Measurements from ENCODE around the gene PRRX2. TPM values are rescaled to one million over a fixed set of nuclear protein-coding genes. Genes with fewer than 3 reads are reported as not detected.

PRRX2 gene
- total RNA-seq, 2 donors from 2014 or later: 3.3 to 6.1 TPM

- Mint-ChIP-seq H3K36me3 (ENCODE audit: insufficient read depth in 2 of 2) (no peaks in the 10 kb centered on the region), H3K9me3 (no peaks in the 10 kb centered on the region), H3K4me1 (ENCODE audit: low read depth) (peaks cover 4% of the 10 kb centered on the region), H3K27ac (no peak overlapping the region), H3K27me3 (ENCODE audit: low read depth) (peaks cover 12% of the 10 kb centered on the region), H3K4me3 (peak overlapping the region in 1 of 2 donors; percentile 6)
- ATAC-seq (replicated peaks in 1 of 2) (no peak), DNase-seq (no peak)
Observed at GRCh38 chr9:129667378-129667777, 1.9 kb downstream of the PRRX2 start.

- ATAC-seq (replicated peaks in 1 of 2) (no peak), DNase-seq (no peak)
- Mint-ChIP-seq H3K4me1 (ENCODE audit: low read depth) (peaks cover 4% of the 10 kb centered on the region), H3K27me3 (ENCODE audit: low read depth) (peaks cover 12% of the 10 kb centered on the region), H3K36me3 (ENCODE audit: insufficient read depth in 2 of 2) (no peaks in the 10 kb centered on the region), H3K4me3 (no peak overlapping the region), H3K27ac (no peak overlapping the region), H3K9me3 (no peaks in the 10 kb centered on the region)
Observed at GRCh38 chr9:129667850-129668249, 2.4 kb downstream of the PRRX2 start.

GRCh38 chr9:129669141-129669718 is 3.8 kb downstream of the PRRX2 start:
- no peak for DNase-seq
- H3K36me3 Mint-ChIP-seq (ENCODE audit: insufficient read depth in 2 of 2): no peaks in the 10 kb centered on the region
- no peak for ATAC-seq (replicated peaks in 1 of 2)
- peaks cover 4% of the 10 kb centered on the region for H3K4me1 Mint-ChIP-seq (ENCODE audit: low read depth)
- peaks cover 12% of the 10 kb centered on the region for H3K27me3 Mint-ChIP-seq (ENCODE audit: low read depth)
- no peak overlapping the region for H3K27ac Mint-ChIP-seq
- H3K9me3 Mint-ChIP-seq: no peaks in the 10 kb centered on the region
- H3K4me3 Mint-ChIP-seq: no peak overlapping the region

- Mint-ChIP-seq H3K4me3 (no peak overlapping the region), H3K9me3 (no peaks in the 10 kb centered on the region), H3K36me3 (ENCODE audit: insufficient read depth in 2 of 2) (no peaks in the 10 kb centered on the region), H3K27me3 (ENCODE audit: low read depth) (peaks cover 8% of the 10 kb centered on the region), H3K27ac (no peak overlapping the region), H3K4me1 (ENCODE audit: low read depth) (peaks cover 4% of the 10 kb centered on the region)
- ATAC-seq (replicated peaks in 1 of 2) (no peak), DNase-seq (no peak)
Observed at GRCh38 chr9:129669946-129670345, 4.5 kb downstream of the PRRX2 start.

- ATAC-seq (replicated peaks in 1 of 2): no peak
- no peaks in the 10 kb centered on the region for H3K36me3 Mint-ChIP-seq (ENCODE audit: insufficient read depth in 2 of 2)
Observed at GRCh38 chr9:129671065-129671464, 5.6 kb downstream of the PRRX2 start.

GRCh38 chr9:129671519-129671918 is 6.1 kb downstream of the PRRX2 start:
- Mint-ChIP-seq H3K27me3 (ENCODE audit: low read depth) (peaks cover 8% of the 10 kb centered on the region), H3K36me3 (ENCODE audit: insufficient read depth in 2 of 2) (no peaks in the 10 kb centered on the region), H3K9me3 (no peaks in the 10 kb centered on the region), H3K4me3 (no peak overlapping the region), H3K4me1 (ENCODE audit: low read depth) (peaks cover 4% of the 10 kb centered on the region), H3K27ac (no peak overlapping the region)
- DNase-seq (peak in 1 of 2 donors; percentile 46), ATAC-seq (replicated peaks in 1 of 2) (peak; percentile 60 to 82)

More at GRCh38 chr9:129671065-129671464, 5.6 kb downstream of the PRRX2 start:
- Mint-ChIP-seq H3K9me3 (no peaks in the 10 kb centered on the region), H3K4me1 (ENCODE audit: low read depth) (peaks cover 4% of the 10 kb centered on the region), H3K27me3 (ENCODE audit: low read depth) (peaks cover 8% of the 10 kb centered on the region), H3K27ac (no peak overlapping the region), H3K4me3 (no peak overlapping the region)
- no peak for DNase-seq

- DNase-seq: no peak
Observed at GRCh38 chr9:129672702-129673101, 7.3 kb downstream of the PRRX2 start.

GRCh38 chr9:129673602-129674001 is 8.2 kb downstream of the PRRX2 start:
- no peak overlapping the region for H3K27ac Mint-ChIP-seq
- H3K4me1 Mint-ChIP-seq (ENCODE audit: low read depth): peaks cover 4% of the 10 kb centered on the region
- no peaks in the 10 kb centered on the region for H3K9me3 Mint-ChIP-seq
- no peak for ATAC-seq (replicated peaks in 1 of 2)
- DNase-seq: no peak
- H3K27me3 Mint-ChIP-seq (ENCODE audit: low read depth): peaks cover 5% of the 10 kb centered on the region
- H3K4me3 Mint-ChIP-seq: no peak overlapping the region
- H3K36me3 Mint-ChIP-seq (ENCODE audit: insufficient read depth in 2 of 2): no peaks in the 10 kb centered on the region

More at GRCh38 chr9:129672702-129673101, 7.3 kb downstream of the PRRX2 start:
- Mint-ChIP-seq H3K4me3 (no peak overlapping the region), H3K4me1 (ENCODE audit: low read depth) (peaks cover 4% of the 10 kb centered on the region), H3K9me3 (no peaks in the 10 kb centered on the region), H3K27ac (no peak overlapping the region), H3K36me3 (ENCODE audit: insufficient read depth in 2 of 2) (no peaks in the 10 kb centered on the region), H3K27me3 (ENCODE audit: low read depth) (peaks cover under 1% of the 10 kb centered on the region)
- ATAC-seq (replicated peaks in 1 of 2): no peak

GRCh38 chr9:129674229-129674628 is 8.8 kb downstream of the PRRX2 start:
- no peak for ATAC-seq (replicated peaks in 1 of 2)
- Mint-ChIP-seq H3K4me1 (ENCODE audit: low read depth) (peaks cover 4% of the 10 kb centered on the region), H3K9me3 (no peaks in the 10 kb centered on the region), H3K27ac (no peak overlapping the region), H3K36me3 (ENCODE audit: insufficient read depth in 2 of 2) (no peaks in the 10 kb centered on the region), H3K27me3 (ENCODE audit: low read depth) (peaks cover 10% of the 10 kb centered on the region), H3K4me3 (no peak overlapping the region)
- no peak for DNase-seq

GRCh38 chr9:129675620-129676019 is 10.2 kb downstream of the PRRX2 start:
- H3K4me1 Mint-ChIP-seq (ENCODE audit: low read depth): peaks cover 4% of the 10 kb centered on the region
- H3K27me3 Mint-ChIP-seq (ENCODE audit: low read depth): peaks cover 10% of the 10 kb centered on the region
- H3K4me3 Mint-ChIP-seq: no peak overlapping the region
- no peak overlapping the region for H3K27ac Mint-ChIP-seq
- ATAC-seq (replicated peaks in 1 of 2) (no peak), DNase-seq (no peak)
- no peaks in the 10 kb centered on the region for H3K36me3 Mint-ChIP-seq (ENCODE audit: insufficient read depth in 2 of 2)
- no peaks in the 10 kb centered on the region for H3K9me3 Mint-ChIP-seq

- H3K9me3 Mint-ChIP-seq: no peaks in the 10 kb centered on the region
- no peak overlapping the region for H3K27ac Mint-ChIP-seq
- no peak for DNase-seq
Observed at GRCh38 chr9:129676287-129676686, 10.8 kb downstream of the PRRX2 start.

GRCh38 chr9:129676975-129677374 is 11.5 kb downstream of the PRRX2 start:
- Mint-ChIP-seq H3K27ac (no peak overlapping the region), H3K4me3 (no peak overlapping the region), H3K4me1 (ENCODE audit: low read depth) (no peaks in the 10 kb centered on the region), H3K9me3 (no peaks in the 10 kb centered on the region), H3K27me3 (ENCODE audit: low read depth) (peaks cover 10% of the 10 kb centered on the region), H3K36me3 (ENCODE audit: insufficient read depth in 2 of 2) (no peaks in the 10 kb centered on the region)
- no peak for DNase-seq
- ATAC-seq (replicated peaks in 1 of 2): no peak

More at GRCh38 chr9:129676287-129676686, 10.8 kb downstream of the PRRX2 start:
- Mint-ChIP-seq H3K36me3 (ENCODE audit: insufficient read depth in 2 of 2) (no peaks in the 10 kb centered on the region), H3K27me3 (ENCODE audit: low read depth) (peaks cover 10% of the 10 kb centered on the region), H3K4me3 (no peak overlapping the region), H3K4me1 (ENCODE audit: low read depth) (peaks cover 4% of the 10 kb centered on the region)
- no peak for ATAC-seq (replicated peaks in 1 of 2)

GRCh38 chr9:129677456-129677855 is 12.0 kb downstream of the PRRX2 start:
- Mint-ChIP-seq H3K4me3 (no peak overlapping the region), H3K27me3 (ENCODE audit: low read depth) (peaks cover 10% of the 10 kb centered on the region), H3K9me3 (no peaks in the 10 kb centered on the region), H3K4me1 (ENCODE audit: low read depth) (no peaks in the 10 kb centered on the region), H3K36me3 (ENCODE audit: insufficient read depth in 2 of 2) (no peaks in the 10 kb centered on the region), H3K27ac (no peak overlapping the region)
- ATAC-seq (replicated peaks in 1 of 2): no peak
- no peak for DNase-seq

- H3K36me3 Mint-ChIP-seq (ENCODE audit: insufficient read depth in 2 of 2): no peaks in the 10 kb centered on the region
- ATAC-seq (replicated peaks in 1 of 2) (no peak), DNase-seq (no peak)
- no peak overlapping the region for H3K27ac Mint-ChIP-seq
- no peaks in the 10 kb centered on the region for H3K9me3 Mint-ChIP-seq
- H3K27me3 Mint-ChIP-seq (ENCODE audit: low read depth): peaks cover 10% of the 10 kb centered on the region
- H3K4me1 Mint-ChIP-seq (ENCODE audit: low read depth): no peaks in the 10 kb centered on the region
- H3K4me3 Mint-ChIP-seq: no peak overlapping the region
Observed at GRCh38 chr9:129678844-129679243, 13.4 kb downstream of the PRRX2 start.
